NCI-H69 (cell line): ENCODE results near the gene LTBP4.
A peak's percentile ranks its signal among the peaks of the same experiment; 100 is the strongest.
"Not testable (repeated sequence)": the region's sequence is repeated elsewhere in the genome, so short reads cannot be mapped to it uniquely, and the experiment has no call there.

ENCODE experiments used
- DNase-seq: peaks from one replicate; lab custom pipeline; 2025; lab: John Stamatoyannopoulos, UW

Gene LTBP4

DNA sequence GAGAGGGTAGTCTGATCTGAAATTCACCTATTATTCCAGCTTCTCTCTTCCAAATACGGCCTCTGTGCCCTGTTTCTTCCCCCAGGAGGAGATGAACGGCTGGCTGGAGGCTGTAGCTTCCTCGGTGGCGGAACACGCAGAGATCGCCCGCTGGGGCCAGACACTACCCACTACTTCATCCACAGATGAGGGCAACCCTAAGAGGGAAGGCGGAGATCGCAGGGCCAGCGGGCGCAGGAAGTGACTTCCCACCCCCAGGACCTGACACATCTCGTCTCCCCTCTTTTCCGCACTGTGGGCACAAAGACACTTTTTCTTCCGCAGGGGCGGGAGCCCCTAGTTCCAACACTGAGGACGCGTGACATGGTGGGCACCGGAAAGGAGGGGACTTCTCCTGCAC, 25.8 kb upstream of the LTBP4 start:
- no peak for DNase-seq

- DNase-seq = peak; percentile 66
Observed at GRCh38 chr19:40576151-40576584, 25.0 kb upstream of the LTBP4 start.

GRCh38 chr19:40576585-40577451, 24.4 kb upstream of the LTBP4 start, which contains the start of gene SHKBP1:
Gene SHKBP1, plus strand, starts transcription at chr19:40576873. Its CDS starts 27 bp downstream, at chr19:40576900.
- peak; percentile 97 for DNase-seq

- peak; percentile 27 for DNase-seq
Observed at GRCh38 chr19:40578442-40578908, 22.7 kb upstream of the LTBP4 start.

- DNase-seq = no peak
Observed at GRCh38 chr19:40580619-40581018, 20.6 kb upstream of the LTBP4 start.

DNA sequence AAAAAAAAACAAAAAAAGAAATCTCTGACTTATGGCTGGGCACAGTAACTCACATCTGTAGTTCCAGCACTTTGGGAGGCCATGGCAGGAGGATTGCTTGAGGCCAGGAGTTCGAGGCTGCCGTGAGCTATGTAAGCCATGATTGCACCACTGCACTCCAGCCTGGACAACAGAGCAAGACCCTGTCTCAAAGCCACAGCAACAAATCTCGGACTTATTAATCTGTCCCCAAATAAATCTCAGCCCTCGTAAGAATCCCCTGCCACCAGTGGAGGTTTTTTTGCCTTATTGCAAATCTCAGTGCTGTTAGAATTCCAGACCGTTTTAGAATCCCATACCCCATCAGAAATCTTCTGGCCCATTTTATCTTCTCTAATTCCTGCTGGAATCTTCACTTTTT, 19.6 kb upstream of the LTBP4 start:
- no peak for DNase-seq

DNA sequence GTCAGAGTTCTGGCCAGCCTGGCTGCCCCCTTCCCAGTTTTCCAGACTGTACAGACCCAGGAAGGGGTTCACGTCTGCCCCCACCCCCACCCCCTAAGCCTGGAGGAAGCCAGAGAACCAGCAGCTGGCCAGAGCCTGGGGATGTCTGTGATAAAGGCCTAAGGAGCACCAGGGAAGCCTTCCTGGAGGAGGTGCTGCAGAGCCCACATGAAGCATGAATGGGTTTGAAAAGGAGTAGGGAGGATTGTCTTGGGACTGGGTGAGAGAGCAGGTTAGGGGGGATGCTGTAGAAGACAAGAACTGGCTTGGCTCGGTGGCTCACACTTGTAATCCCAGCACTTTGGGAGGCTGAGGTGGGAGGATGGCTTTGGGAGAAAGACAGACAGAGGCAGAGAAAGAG, 18.7 kb upstream of the LTBP4 start:
- DNase-seq = no peak

DNA sequence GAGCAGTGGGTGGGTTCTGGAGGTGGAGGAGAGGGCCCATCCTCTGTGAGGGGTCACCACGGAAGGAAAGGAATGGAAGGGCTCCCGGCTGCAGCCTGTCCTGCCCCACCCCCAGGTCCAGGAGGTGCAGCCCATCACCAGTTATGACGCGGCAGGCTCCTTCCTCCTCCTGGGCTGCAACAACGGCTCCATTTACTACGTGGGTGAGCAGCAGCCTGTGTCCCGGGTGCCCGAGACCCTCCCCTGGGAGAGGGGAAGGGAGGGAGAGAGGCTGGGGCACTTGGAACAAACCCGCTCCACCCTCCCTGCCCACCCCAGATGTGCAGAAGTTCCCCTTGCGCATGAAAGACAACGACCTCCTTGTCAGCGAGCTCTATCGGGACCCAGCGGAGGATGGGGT, 17.9 kb upstream of the LTBP4 start:
- DNase-seq = no peak

DNA sequence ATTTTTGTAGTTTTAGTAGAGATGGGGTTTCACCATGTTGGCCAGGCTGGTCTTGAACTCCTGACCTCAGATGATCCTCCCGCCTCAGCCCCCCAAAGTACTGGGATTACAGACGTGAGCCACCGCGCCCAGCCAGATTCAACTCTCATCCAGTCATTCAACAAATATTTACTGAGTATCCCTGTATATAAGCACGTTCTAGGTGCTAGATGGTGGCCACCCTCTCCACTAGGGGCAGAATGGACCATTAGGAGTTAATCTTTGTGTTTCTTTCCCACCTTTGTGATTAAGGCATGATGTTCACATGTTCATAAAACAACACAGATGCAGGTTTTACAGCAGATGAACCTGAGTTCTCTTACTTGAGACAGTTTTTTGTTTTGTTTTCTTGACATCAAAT, 17.2 kb upstream of the LTBP4 start:
- DNase-seq = no peak

DNA sequence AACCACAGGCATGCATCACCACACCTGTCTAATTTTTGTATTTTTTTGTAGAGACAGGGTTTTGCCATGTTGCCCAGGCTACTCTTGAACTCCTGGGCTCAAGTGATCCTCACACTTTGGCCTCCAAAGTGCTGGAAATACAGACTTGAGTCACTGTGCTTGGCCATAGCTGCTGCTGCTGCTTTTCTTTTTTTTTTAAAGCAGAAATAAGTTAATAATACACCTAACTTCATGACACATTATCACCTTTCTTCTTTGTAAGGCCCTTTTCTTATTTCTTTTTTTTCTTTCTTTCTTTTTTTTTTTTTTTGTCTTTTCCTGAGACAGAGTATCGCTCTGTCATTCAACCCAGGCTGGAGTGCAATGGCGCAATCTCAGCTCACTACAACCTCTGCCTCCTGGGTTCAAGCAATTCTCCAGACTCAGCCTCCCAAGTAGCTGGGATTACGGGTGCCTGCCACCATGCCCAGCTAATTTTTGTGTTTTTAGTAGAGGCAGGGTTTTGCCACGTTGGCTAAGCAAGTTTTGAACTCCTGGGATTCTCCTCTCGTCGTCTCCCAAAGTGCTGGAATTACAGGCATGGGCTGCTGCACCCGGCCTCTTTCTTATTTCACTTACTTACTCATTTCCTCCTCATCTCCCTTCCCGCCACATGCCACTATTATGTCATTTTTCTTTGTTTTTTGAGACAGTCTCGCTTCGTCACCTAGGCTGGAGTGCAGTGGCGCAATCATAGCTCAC, 15.8 kb upstream of the LTBP4 start:
- no peak for DNase-seq

DNA sequence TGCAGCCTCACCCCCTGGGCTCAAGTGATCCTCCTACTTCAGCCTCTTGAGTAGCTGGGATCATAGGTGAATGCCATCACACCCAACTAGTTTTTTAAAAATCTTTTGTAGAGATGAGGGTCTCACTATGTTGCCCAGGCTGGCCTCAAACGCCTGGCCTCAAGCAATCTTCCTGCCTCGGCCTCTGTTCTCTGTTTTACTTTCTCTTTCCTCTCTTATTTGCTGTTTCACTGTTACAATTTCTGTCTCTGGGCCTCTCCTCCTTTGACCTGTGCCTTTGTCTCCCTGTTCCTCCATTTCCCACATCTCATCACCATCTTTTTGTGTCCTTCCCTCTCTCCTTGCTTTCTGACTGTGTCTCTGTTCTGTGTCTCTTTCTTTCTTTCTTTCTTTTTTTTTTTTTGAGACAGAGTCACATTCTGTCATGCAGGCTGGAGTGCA, 15.2 kb upstream of the LTBP4 start:
- no peak for DNase-seq

DNA sequence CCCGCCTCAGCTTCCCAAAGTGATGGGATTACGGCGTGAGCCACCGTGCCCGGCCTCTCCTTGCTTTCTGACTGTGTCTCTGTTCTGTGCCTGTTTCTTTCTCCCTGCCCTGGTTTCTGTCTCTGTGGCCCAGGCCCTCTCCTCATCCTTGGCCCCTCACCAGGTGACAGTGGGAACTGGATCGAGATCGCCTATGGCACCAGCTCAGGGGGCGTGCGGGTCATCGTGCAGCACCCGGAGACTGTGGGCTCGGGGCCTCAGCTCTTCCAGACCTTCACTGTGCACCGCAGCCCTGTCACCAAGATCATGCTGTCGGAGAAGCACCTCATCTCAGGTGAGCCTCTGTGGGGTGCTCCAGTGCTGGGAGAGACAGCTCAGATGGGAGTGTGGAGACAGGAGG, 14.6 kb upstream of the LTBP4 start:
- DNase-seq = no peak

GRCh38 chr19:40588110-40588854, 12.9 kb upstream of the LTBP4 start:
- no peak for DNase-seq

DNA sequence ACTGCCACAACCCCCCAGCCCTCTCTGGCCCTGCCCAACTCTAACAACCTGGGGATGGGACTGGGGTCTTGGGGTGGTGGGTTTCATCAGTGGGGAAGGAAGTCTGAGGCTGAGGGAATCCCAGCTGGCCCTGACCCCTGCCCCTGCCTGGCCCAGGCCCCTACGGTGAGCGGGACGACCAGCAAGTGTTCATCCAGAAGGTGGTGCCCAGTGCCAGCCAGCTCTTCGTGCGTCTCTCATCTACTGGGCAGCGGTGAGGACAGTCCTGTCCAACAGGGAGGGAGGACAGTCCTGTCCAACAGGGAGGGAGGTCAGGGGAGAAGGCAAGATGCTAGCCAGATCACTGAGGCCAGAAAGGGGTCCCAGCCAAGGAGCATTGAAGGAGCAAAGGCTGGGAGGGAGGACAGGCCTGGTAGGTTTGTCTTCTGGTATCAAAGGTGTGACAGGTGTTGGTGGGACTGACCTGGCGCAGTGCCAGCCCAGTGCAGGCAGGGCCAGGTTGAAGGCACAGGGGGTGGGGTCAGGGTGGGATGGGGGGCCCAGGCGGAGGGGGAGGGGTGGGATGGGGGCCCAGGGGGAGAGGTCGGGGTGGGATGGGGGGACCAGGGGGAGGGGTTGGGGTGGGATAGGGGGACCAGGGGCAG, 12.1 kb upstream of the LTBP4 start:
- peak; percentile 53 for DNase-seq

- DNase-seq = no peak
Observed at GRCh38 chr19:40589591-40590429, 11.4 kb upstream of the LTBP4 start.

DNA sequence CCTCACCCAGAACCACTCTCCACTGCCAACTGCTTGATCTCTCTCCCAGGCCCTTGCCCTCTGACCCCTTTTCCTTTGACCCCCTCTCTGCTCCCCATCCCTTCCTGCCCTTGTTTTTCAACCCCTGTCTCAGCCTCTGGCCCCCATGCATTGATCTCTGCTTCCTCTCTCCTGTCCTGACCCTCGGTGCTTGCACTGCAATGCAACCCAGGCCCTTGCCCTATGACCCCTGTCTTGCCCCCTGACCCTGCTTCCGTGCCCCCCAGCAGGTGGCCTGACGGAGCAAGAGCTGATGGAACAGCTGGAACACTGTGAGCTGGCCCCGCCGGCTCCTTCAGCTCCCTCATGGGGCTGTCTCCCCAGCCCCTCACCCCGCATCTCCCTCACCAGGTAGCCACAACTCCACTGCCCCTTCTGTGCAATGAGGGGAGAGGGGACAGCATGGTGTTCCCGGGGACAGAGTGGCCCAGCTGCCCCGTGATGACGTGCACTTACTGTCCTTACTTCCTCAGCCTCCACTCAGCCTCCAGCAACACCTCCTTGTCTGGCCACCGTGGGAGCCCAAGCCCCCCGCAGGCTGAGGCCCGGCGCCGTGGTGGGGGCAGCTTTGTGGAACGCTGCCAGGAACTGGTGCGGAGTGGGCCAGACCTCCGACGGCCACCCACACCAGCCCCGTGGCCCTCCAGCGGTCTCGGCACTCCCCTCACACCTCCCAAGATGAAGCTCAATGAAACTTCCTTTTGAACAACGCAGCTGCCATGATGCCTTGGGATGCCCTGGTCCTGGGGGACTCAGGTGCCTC, 10.5 kb upstream of the LTBP4 start:
- no peak for DNase-seq

- not testable (repeated sequence) for DNase-seq
Observed at GRCh38 chr19:40591724-40592123, 9.4 kb upstream of the LTBP4 start.

GRCh38 chr19:40592170-40592569, 9.0 kb upstream of the LTBP4 start:
- DNase-seq = peak; percentile 63

DNA sequence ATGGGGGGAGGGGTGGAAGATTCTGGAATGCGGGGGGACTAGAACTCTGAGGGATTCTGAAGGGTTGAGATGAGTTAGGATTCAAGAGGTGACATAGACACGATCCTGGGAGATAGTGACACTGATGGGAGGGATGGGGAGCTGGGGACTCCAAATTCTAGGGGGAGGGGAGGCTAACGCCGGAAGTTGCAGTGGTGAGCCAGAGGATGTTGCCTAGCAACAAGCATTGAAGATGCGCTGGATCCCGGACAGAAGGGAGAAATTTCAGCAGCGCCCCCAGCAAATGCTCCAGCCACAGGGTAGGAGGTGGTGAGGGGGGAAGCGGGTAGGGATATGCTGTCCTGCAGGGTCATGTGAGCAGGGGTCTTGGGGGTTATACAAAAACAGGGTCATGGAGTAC, 6.9 kb upstream of the LTBP4 start:
- peak; percentile 22 for DNase-seq

DNA sequence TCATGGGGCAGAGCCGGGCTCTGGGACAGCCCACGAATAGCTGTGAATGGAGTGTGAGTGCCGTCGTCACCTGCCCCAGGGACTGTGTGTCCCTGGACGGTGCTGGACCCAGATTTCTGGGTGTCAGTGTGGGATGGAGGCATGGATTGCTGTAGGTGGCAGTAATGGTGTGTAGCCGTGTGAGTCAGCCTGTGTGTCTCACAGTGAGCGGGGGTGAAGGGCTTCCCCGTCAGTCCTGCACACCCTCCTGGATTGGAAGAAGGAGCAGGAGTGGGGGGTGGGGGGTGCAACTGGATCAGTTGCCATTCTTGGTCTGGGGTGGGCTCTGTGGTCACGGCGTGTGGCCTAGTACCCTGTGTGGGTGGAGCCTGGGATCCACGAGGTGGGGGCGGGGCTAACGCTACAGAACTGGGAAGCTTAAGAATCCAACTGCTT, 6.5 kb upstream of the LTBP4 start:
- no peak for DNase-seq
